HepG2 (cell line): ENCODE measurements around the gene SDC1. TPM values are rescaled to one million over a fixed set of nuclear protein-coding genes. Genes with fewer than 3 reads are reported as not detected.

Source experiments
- ARHGAP35 ChIP-seq: sonication (generic); formaldehyde crosslinking; IDR thresholded peaks from 2 replicates; pipeline ENCODE4 v1.9.0; 2022; ENCODE audit warnings: mild to moderate bottlenecking, inconsistent platforms, moderate library complexity, missing genetic modification reagents, borderline replicate concordance
- BRCA1 ChIP-seq: sonication (generic); formaldehyde crosslinking; IDR thresholded peaks from 2 replicates; pipeline ENCODE4 v1.4.0; 2020; ENCODE audit warnings: missing genetic modification reagents
- ELF4 ChIP-seq: sonication (generic); formaldehyde crosslinking; IDR thresholded peaks from 2 replicates; pipeline ENCODE4 v1.5.0; 2020; ENCODE audit warnings: missing genetic modification reagents, mild to moderate bottlenecking, moderate library complexity, borderline replicate concordance
- GMEB1 ChIP-seq: sonication (generic); formaldehyde crosslinking; IDR thresholded peaks from 2 replicates; pipeline ENCODE4 v1.5.1; 2020; ENCODE audit warnings: missing genetic modification reagents, mild to moderate bottlenecking, borderline replicate concordance
- IKZF4 ChIP-seq: sonication (generic); formaldehyde crosslinking; IDR thresholded peaks from 2 replicates; pipeline ENCODE4 v1.5.1; 2020; ENCODE audit warnings: borderline replicate concordance, mild to moderate bottlenecking, low read depth, missing genetic modification reagents; ENCODE audit errors: not compliant biosample characterization
- NFYB ChIP-seq: sonication (generic); formaldehyde crosslinking; IDR thresholded peaks from 2 replicates; pipeline ENCODE4 v1.4.0; 2020; ENCODE audit warnings: missing genetic modification reagents
- PCBP1 ChIP-seq: fragments of 200-400 bp; formaldehyde crosslinking; IDR thresholded peaks from 2 replicates; pipeline ENCODE4 v1.6.1; 2017; ENCODE audit warnings: mild to moderate bottlenecking, low read depth, low read length, borderline replicate concordance
- PHB2 ChIP-seq: fragments of 450-650 bp; IDR thresholded peaks from 2 replicates; pipeline ENCODE4 v1.6.1; 2018; ENCODE audit not compliant: partially characterized antibody
- REXO4 ChIP-seq: sonication (generic); formaldehyde crosslinking; IDR thresholded peaks from 2 replicates; pipeline ENCODE4 v1.8.0; 2022; ENCODE audit warnings: missing genetic modification reagents, mild to moderate bottlenecking, borderline replicate concordance
- SAP130 ChIP-seq: IDR thresholded peaks from 2 replicates; pipeline ENCODE4 v1.6.1; 2016; ENCODE audit warnings: low read depth
- SOX6 ChIP-seq, 2 experiments: fragments of 450-650 bp in 1 of 2; sonication (generic) in 1 of 2; formaldehyde crosslinking in 1 of 2; IDR thresholded peaks; 2 replicates each; pipeline versions ENCODE4 v1.4.0 to v1.6.1; 2017 to 2020; ENCODE audit warnings: antibody characterized with exemption in 1 of 2, mild to moderate bottlenecking in 1 of 2, missing genetic modification reagents in 1 of 2
- SP2 ChIP-seq: sonication (generic); formaldehyde crosslinking; IDR thresholded peaks from 2 replicates; pipeline ENCODE4 v1.5.1; 2020; ENCODE audit warnings: mild to moderate bottlenecking, missing genetic modification reagents
- SSRP1 ChIP-seq: IDR thresholded peaks from 2 replicates; pipeline ENCODE4 v1.6.1; 2016; ENCODE audit warnings: control low read depth
- SYNCRIP ChIP-seq: fragments of 200-400 bp; formaldehyde crosslinking; IDR thresholded peaks from 2 replicates; pipeline ENCODE4 v1.6.1; 2018; ENCODE audit warnings: mild to moderate bottlenecking, low read depth, low read length; ENCODE audit not compliant: insufficient read depth
- TFDP1 ChIP-seq: IDR thresholded peaks from 2 replicates; pipeline ENCODE4 v1.6.1; 2016; ENCODE audit warnings: missing compliant biosample characterization, missing genetic modification reagents, borderline replicate concordance
- ZBTB43 ChIP-seq: sonication (generic); formaldehyde crosslinking; conservative IDR thresholded peaks from 2 replicates; pipeline ENCODE4 v1.4.0; 2020; ENCODE audit warnings: missing genetic modification reagents
- ZBTB7A ChIP-seq: sonication (generic); formaldehyde crosslinking; IDR thresholded peaks from 2 replicates; pipeline ENCODE4 v1.8.0; 2022; ENCODE audit warnings: mild to moderate bottlenecking, missing genetic modification reagents
- ZNF18 ChIP-seq: sonication (generic); formaldehyde crosslinking; IDR thresholded peaks from 2 replicates; pipeline ENCODE4 v1.8.0; 2022; ENCODE audit warnings: mild to moderate bottlenecking, missing genetic modification reagents; ENCODE audit not compliant: insufficient replicate concordance
- ZNF3 ChIP-seq: IDR thresholded peaks from 2 replicates; pipeline ENCODE4 v1.7.0; 2017; ENCODE audit warnings: inconsistent platforms
- ZNF432 ChIP-seq: sonication (generic); formaldehyde crosslinking; IDR thresholded peaks from 2 replicates; pipeline ENCODE4 v1.5.0; 2020; ENCODE audit warnings: missing genetic modification reagents, mild to moderate bottlenecking, borderline replicate concordance
- ZNF639 ChIP-seq: conservative IDR thresholded peaks from 2 replicates; pipeline ENCODE4 v1.6.1; 2018; ENCODE audit warnings: missing genetic modification reagents
- ZNF773 ChIP-seq: sonication (generic); formaldehyde crosslinking; IDR thresholded peaks from 2 replicates; pipeline ENCODE4 v1.4.0; 2020; ENCODE audit warnings: missing genetic modification reagents, borderline replicate concordance
- polyA plus RNA-seq, 8 experiments: library from polyadenylated mRNA; depleted of rRNA in 3 of 8; stranded (reverse) in 7 of 8; unstranded in 1 of 8; fragments of >200 nt; fragmentation: Illumina TruSeq in 4 of 8; extraction: Trizol in 4 of 8; gene quantifications; 2 replicates each; pipeline versions ENCODE4 v1.2.1 to v1.2.3, GENCODE V29; 2011 to 2016; ENCODE audit warnings: low read depth in 4 of 8, missing spikeins in 1 of 8, mixed read lengths in 1 of 8; ENCODE audit not compliant: insufficient read depth in 1 of 8
- total RNA-seq, 5 experiments: library from RNA; depleted of rRNA; stranded (reverse); fragments of >200 nt; fragmentation: Illumina TruSeq; extraction: Trizol; gene quantifications; 2 replicates each; pipeline ENCODE4 v1.2.3, GENCODE V29; 2016; ENCODE audit warnings: low read depth in 1 of 5

Gene SDC1
- total and polyA plus RNA-seq, 2 of the 13 experiments (the other 11 are each of a cell fraction or from before 2014, with no cell fraction given), result 108 to 119 TPM

- TF ChIP-seq ZNF18 (CRISPR knock-in tag) (peak; percentile 28), ZNF3 (peak; percentile 29; the same call in 1 of the 2 replicates), SYNCRIP (no peak), BRCA1 (CRISPR knock-in tag) (no peak), NFYB (CRISPR knock-in tag) (no peak), IKZF4 (CRISPR knock-in tag) (no peak), ZNF432 (CRISPR knock-in tag) (no peak), ARHGAP35 (CRISPR knock-in tag) (peak; percentile 55; the same call in 1 of the 2 replicates), SSRP1 (CRISPR knock-in tag) (no peak), ZNF639 (0 out of 2 replicates have a peak, but pooled peaks have one; percentile 53), PCBP1 (no peak), TFDP1 (CRISPR knock-in tag) (peak; percentile 55; the same call in 1 of the 2 replicates), ZNF773 (CRISPR knock-in tag) (no peak), SAP130 (CRISPR knock-in tag) (peak; percentile 92), PHB2 (no peak), ZBTB7A (CRISPR knock-in tag) (peak; percentile 94), SOX6 (IDR thresholded peaks at IDR 0.05) (no peak), SOX6 (CRISPR knock-in tag; IDR thresholded peaks at IDR 0.05) (peak; percentile 91), GMEB1 (CRISPR knock-in tag) (peak; percentile 55; the same call in 1 of the 2 replicates), ZBTB43 (no peak), ELF4 (no peak), SP2 (no peak), REXO4 (CRISPR knock-in tag) (no peak)
Observed at GRCh38 chr2:20215183-20216040, 9.5 kb downstream of the SDC1 start (continued).
